Activated CD4-positive, CD25-positive, alpha-beta regulatory T cell treated with anti-CD3 and anti-CD28 coated beads, Interleukin-2, amount 50 U/mL, for 16 hours (primary cell): Measurements from ENCODE around the gene MAP3K12.
"Not testable (repeated sequence)": the region's sequence is repeated elsewhere in the genome, so short reads cannot be mapped to it uniquely, and the experiment has no call there.

ENCODE experiments used
- DNase-seq: peaks from one replicate; pipeline ENCODE4 v3.0.0-alpha.2; 2020; ENCODE audit warnings: low read depth, low spot score

Gene MAP3K12

DNA sequence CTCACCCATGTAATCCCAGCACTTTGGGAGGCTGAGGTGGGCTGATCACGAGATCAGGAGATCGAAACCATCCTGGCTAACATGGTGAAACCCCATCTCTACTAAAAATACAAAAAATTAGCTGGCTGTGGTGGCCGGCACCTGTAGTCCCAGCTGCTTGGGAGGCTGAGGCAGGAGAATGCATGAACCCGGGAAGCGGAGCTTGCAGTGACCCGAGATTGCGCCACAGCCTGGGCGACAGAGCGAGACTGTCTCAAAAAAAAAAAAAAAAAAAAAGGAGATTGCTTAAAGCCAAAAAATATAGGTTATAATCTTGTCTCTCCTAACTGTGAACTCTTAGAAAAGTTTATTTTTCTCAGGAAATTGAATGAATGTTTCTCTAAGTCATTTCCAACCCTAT, 63.9 kb downstream of the MAP3K12 start:
- DNase-seq, result not testable (repeated sequence)

GRCh38 chr12:53431187-53431586, 68.1 kb downstream of the MAP3K12 start:
- DNase-seq, result no peak

DNA sequence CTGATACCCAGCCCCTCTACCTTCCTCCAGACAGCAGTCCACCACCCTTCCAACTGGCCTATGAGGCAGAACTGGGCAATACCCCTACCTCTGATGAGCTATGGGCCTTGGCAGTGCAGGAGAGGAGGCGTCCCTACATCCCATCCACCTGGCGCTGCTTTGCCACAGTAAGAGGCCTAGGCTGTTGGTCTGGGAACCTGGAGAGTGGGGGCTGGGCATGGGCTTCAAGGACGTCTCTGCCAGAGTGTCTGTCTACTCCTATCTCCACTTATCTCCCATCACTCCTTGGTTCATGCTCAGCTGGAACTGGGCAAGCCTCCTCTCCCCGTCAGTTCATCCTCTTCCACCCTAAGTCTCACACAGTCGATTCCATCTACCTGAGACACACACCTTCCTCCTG, 69.1 kb downstream of the MAP3K12 start:
- no peak for DNase-seq
